GM12878 (cell line): ENCODE data around the gene KRT82. TPM values are rescaled to one million over a fixed set of nuclear protein-coding genes. Genes with fewer than 3 reads are reported as not detected.

Experiments used
- ATAC-seq: fragments of 200-7000 bp; cut with Tn5 transposase; 3 replicates; pipeline ENCODE4 v1.9.1; 2020; ENCODE audit warnings: mild to moderate bottlenecking, moderate library complexity
- BruUV-seq: library from RNA; stranded (reverse); fragments of 400-500 nt; replicated peaks from 2 replicates; lab custom pipeline; 2021; lab: Mats Ljungman, UMichigan
- CTCF ChIA-PET: fragments of 300-600 bp; sonication (Branson Sonifier 250); formaldehyde crosslinking; extraction: SDS; loops from one replicate; lab custom pipeline; 2021; ENCODE audit warnings: inconsistent platforms; lab: Yijun Ruan, JAX
- POLR2A ChIA-PET: fragments of 350-600 bp; formaldehyde crosslinking; extraction: SDS; loops from one replicate; lab custom pipeline; 2021; ENCODE audit warnings: inconsistent platforms; lab: Charles Lee
- RAD21 ChIA-PET: fragments of 300-600 bp; sonication (Branson Sonifier 250); formaldehyde crosslinking; loops from one replicate; lab custom pipeline; 2023; ENCODE audit warnings: antibody characterized with exemption; ENCODE audit not compliant: unreplicated experiment; lab: Charles Lee
- SMC1A ChIA-PET: fragments of 300-600 bp; sonication (Branson Sonifier 250); formaldehyde crosslinking; loops from one replicate; lab custom pipeline; 2023; ENCODE audit not compliant: unreplicated experiment, uncharacterized antibody; lab: Charles Lee
- DNase-seq: peaks from one replicate; pipeline ENCODE4 v3.0.0-alpha.2; 2011; ENCODE audit warnings: low read depth, low spot score
- FAIRE-seq: peaks from 3 replicates; lab custom pipeline; 2011; peaks lifted over from hg19 to GRCh38; lab: Jason Lieb, UNC
- H2AFZ ChIP-seq: 2 replicates; pipeline ENCODE4 v1.6.0; 2011; ENCODE audit warnings: low read depth, low read length, control low read depth; ENCODE audit not compliant: control insufficient read depth
- H3K27ac ChIP-seq: 2 replicates; pipeline ENCODE4 v1.5.1; 2011; ENCODE audit warnings: control low read depth; ENCODE audit not compliant: control insufficient read depth, insufficient read depth
- H3K27me3 ChIP-seq, 2 experiments: replicated peaks in 1 of 2; 2 replicates each; pipeline versions ENCODE4 v1.6.0 to v1.6.1; 2011; ENCODE audit warnings: low read length in 1 of 2; ENCODE audit not compliant: control insufficient read depth in 2 of 2, insufficient read depth in 2 of 2
- H3K36me3 ChIP-seq, 2 experiments: 2 replicates each; pipeline ENCODE4 v1.5.1; 2011; ENCODE audit warnings: low read length in 1 of 2; ENCODE audit not compliant: control insufficient read depth in 2 of 2, insufficient read depth in 2 of 2
- H3K4me1 ChIP-seq: 2 replicates; pipeline ENCODE4 v1.6.1; 2011; ENCODE audit warnings: mild to moderate bottlenecking, low read length, moderate library complexity, mixed read lengths; ENCODE audit not compliant: control insufficient read depth, insufficient read depth
- H3K4me2 ChIP-seq: 2 replicates; pipeline ENCODE4 v1.6.0; 2011; ENCODE audit warnings: control low read depth; ENCODE audit not compliant: control insufficient read depth, insufficient read depth
- H3K4me3 ChIP-seq: fragments of 200-600 bp; sonication (generic); 2 replicates; pipeline ENCODE4 v1.5.1; 2016
- H3K79me2 ChIP-seq: 2 replicates; pipeline ENCODE4 v1.6.0; 2011; ENCODE audit warnings: low read length; ENCODE audit not compliant: control insufficient read depth, insufficient read depth
- H3K9ac ChIP-seq: 2 replicates; pipeline ENCODE4 v1.8.0; 2011; ENCODE audit warnings: low read length, control low read depth, mixed read lengths; ENCODE audit not compliant: control insufficient read depth, insufficient read depth
- H3K9me3 ChIP-seq: replicated peaks from 3 replicates; pipeline ENCODE4 v1.5.1; 2011; ENCODE audit warnings: mild to moderate bottlenecking, low read length; ENCODE audit not compliant: control insufficient read depth, insufficient read depth
- H4K20me1 ChIP-seq: 2 replicates; pipeline ENCODE4 v1.6.0; 2011; ENCODE audit not compliant: control insufficient read depth, insufficient read depth
- BACH1 ChIP-seq: fragments of 450-650 bp; IDR thresholded peaks from 2 replicates; pipeline ENCODE4 v1.6.1; 2017; ENCODE audit warnings: mild to moderate bottlenecking, borderline replicate concordance
- CREB1 ChIP-seq: IDR thresholded peaks from 2 replicates; pipeline ENCODE4 v1.6.1; 2012; ENCODE audit warnings: low read depth, mild to moderate bottlenecking, inconsistent platforms
- JUNB ChIP-seq: IDR thresholded peaks from 2 replicates; pipeline ENCODE4 v1.6.1; 2016; ENCODE audit warnings: antibody characterized with exemption, mild to moderate bottlenecking
- JUND ChIP-seq: IDR thresholded peaks from 2 replicates; pipeline ENCODE4 v1.6.1; 2012; ENCODE audit warnings: low read depth, mild to moderate bottlenecking, low read length, improper control_type of control experiment, moderate library complexity
- MEF2A ChIP-seq: IDR thresholded peaks from 2 replicates; pipeline ENCODE4 v1.6.1; 2011; ENCODE audit warnings: low read depth, mild to moderate bottlenecking, low read length, moderate library complexity; ENCODE audit not compliant: insufficient read depth
- MXI1 ChIP-seq: fragments of 150-350 bp; IDR thresholded peaks from 2 replicates; pipeline ENCODE4 v1.6.1; 2011; ENCODE audit warnings: low read depth, mild to moderate bottlenecking, inconsistent platforms, low read length, improper control_type of control experiment
- PAX5 ChIP-seq: IDR thresholded peaks from 2 replicates; pipeline ENCODE4 v1.6.1; 2011; ENCODE audit warnings: low read depth, low read length, borderline replicate concordance
- RB1 ChIP-seq: fragments of 450-650 bp; formaldehyde crosslinking; IDR thresholded peaks from 2 replicates; pipeline ENCODE4 v1.6.1; 2017; ENCODE audit warnings: mild to moderate bottlenecking, borderline replicate concordance
- SREBF2 ChIP-seq: IDR thresholded peaks from 2 replicates; pipeline ENCODE4 v1.6.1; 2012; ENCODE audit warnings: mild to moderate bottlenecking, low read length
- TARDBP ChIP-seq: IDR thresholded peaks from 2 replicates; pipeline ENCODE4 v1.6.1; 2016; ENCODE audit warnings: borderline replicate concordance
- TCF7 ChIP-seq: IDR thresholded peaks from 2 replicates; pipeline ENCODE4 v1.6.1; 2014; ENCODE audit warnings: antibody characterized with exemption, borderline replicate concordance
- ZNF622 ChIP-seq: fragments of 450-650 bp; IDR thresholded peaks from 2 replicates; pipeline ENCODE4 v1.6.1; 2017; ENCODE audit warnings: mild to moderate bottlenecking, inconsistent platforms
- WGBS: methylation state at CpG from one replicate; pipeline ENCODE4 v1.1.6; 2016; ENCODE audit warnings: low lambda C conversion rate; ENCODE audit not compliant: insufficient replicate concordance, insufficient coverage; ENCODE audit errors: missing lambda C conversion rate; 5-methylcytosine and 5-hydroxymethylcytosine counted together
- in situ Hi-C: fragments of 300-500 bp; cut with MboI; formaldehyde crosslinking; loops from 9 replicates; pipeline ENCODE4 v1.14.3; 2018; ENCODE audit warnings: mixed read lengths
- intact Hi-C: fragments of 100-400 bp; cut with micrococcal nuclease; formaldehyde crosslinking; loops from one replicate; pipeline ENCODE4 v1.14.2; 2022; ENCODE audit not compliant: unreplicated experiment
- polyA plus RNA-seq, 11 experiments: library from polyadenylated mRNA; depleted of rRNA in 4 of 11; unstranded in 6 of 11; stranded (reverse) in 5 of 11; fragments of >200 nt; fragmentation: Nextera tagmentation in 4 of 11; fragmentation: Illumina TruSeq in 1 of 11; extraction: Ambion mirVana in 4 of 11; extraction: Trizol in 1 of 11; gene quantifications; 1 replicate in 1 of 11; 2 replicates in 10 of 11; pipeline versions ENCODE4 v1.2.1 to v1.2.3, GENCODE V29; 2011 to 2016; ENCODE audit warnings: inconsistent platforms in 2 of 11, missing spikeins in 2 of 11, low read depth in 1 of 11
- total RNA-seq, 4 experiments: library from RNA; depleted of rRNA in 3 of 4; stranded (reverse); fragments of >200 nt in 3 of 4; fragmentation: Illumina TruSeq in 1 of 4; extraction: Trizol in 1 of 4; gene quantifications; 2 replicates each; pipeline versions ENCODE4 v1.2.1 to v1.2.3, GENCODE V29; 2013 to 2021
- TF ChIP-seq, protein P1 (sequence below): IDR thresholded peaks from 2 replicates; pipeline ENCODE4 v1.6.1; 2012; ENCODE audit warnings: low read depth, low read length, improper control_type of control experiment
- TF ChIP-seq, protein P2 (sequence below): fragments of 450-650 bp; formaldehyde crosslinking; IDR thresholded peaks from 2 replicates; pipeline ENCODE4 v1.4.0; 2022; ENCODE audit warnings: mild to moderate bottlenecking, moderate library complexity
- TF ChIP-seq, protein P3 (sequence below): fragments of 450-650 bp; IDR thresholded peaks from 2 replicates; pipeline ENCODE4 v1.6.1; 2014; ENCODE audit warnings: mild to moderate bottlenecking
- TF ChIP-seq, protein P4 (sequence below): IDR thresholded peaks from 2 replicates; pipeline ENCODE4 v1.6.1; 2012; ENCODE audit warnings: low read depth, low read length, improper control_type of control experiment

KRT82 gene
- total and polyA plus RNA-seq, 10 of the 15 experiments (the other 5 are each of a cell fraction or from before 2014, with no cell fraction given): not detected

DNA sequence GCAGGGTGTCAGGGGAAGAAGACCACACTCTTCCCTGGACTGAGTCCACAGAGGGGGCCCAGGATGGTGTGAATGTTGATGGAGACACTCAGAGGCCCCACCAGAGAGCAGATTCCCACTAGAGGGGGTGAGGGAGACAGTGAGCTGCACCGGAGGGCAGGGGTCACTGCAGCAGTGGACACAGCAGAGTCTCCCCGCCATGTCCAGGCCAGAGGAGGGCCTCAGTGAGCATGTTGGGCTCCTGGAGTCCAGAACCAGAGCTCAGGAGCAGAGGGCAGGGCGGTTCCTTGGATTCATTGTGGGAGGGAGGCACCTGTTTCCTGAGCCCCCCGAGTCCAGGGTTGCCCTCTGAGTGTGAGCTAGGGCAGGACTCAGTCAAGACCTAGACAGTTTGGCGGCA lies 1.8 kb upstream of the KRT82 start (continued):
- TF ChIP-seq PAX5 (no peak), TARDBP (no peak), BACH1 (no peak)

DNA sequence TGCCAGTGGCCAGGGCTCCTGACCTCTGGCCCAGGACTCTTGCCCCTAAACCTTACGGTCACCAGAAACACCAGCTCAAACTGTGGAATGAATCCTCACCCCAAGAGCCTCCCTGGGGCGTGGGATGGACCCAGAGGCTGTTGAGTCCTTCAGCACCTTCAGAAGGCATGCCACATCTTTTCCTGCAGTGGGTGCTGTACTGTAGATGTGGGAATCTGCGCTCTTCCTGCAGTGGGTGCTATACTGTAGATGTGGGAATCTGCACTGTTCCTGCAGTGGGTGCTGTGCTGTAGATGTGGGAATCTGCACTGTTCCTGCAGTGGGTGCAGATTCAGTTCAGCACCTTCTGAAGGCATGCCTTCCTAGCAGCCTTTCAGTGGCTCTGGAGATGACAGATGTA lies 1.2 kb downstream of the KRT82 start:
- Histone ChIP-seq H3K27ac (no peak overlapping the region), H3K4me3 (no peak overlapping the region), H3K36me3 (no peaks in the 10 kb centered on the region), H3K4me1 (no peaks in the 10 kb centered on the region), H3K9ac (no peak overlapping the region), H4K20me1 (no peaks in the 10 kb centered on the region), H3K27me3 (no peaks in the 10 kb centered on the region; a peak in 2 of 4 replicates), H3K9me3 (no peaks in the 10 kb centered on the region), H2AFZ (no peak overlapping the region), H3K79me2 (no peaks in the 10 kb centered on the region), H3K4me2 (no peak overlapping the region)
- ATAC-seq (no peak), DNase-seq (no peak), FAIRE-seq (no peak)
- ChIA-PET RAD21 (no interaction called here), POLR2A (no interaction called here), CTCF (no interaction called here), SMC1A (no interaction called here)
- TF ChIP-seq SREBF2 (no peak), MEF2A (no peak), JUND (no peak), JUNB (no peak), RB1 (no peak), CREB1 (no peak), MXI1 (no peak), TCF7 (no peak), ZNF622 (no peak)
- TF ChIP-seq, protein P1, sequence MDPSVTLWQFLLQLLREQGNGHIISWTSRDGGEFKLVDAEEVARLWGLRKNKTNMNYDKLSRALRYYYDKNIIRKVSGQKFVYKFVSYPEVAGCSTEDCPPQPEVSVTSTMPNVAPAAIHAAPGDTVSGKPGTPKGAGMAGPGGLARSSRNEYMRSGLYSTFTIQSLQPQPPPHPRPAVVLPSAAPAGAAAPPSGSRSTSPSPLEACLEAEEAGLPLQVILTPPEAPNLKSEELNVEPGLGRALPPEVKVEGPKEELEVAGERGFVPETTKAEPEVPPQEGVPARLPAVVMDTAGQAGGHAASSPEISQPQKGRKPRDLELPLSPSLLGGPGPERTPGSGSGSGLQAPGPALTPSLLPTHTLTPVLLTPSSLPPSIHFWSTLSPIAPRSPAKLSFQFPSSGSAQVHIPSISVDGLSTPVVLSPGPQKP: no peak
- TF ChIP-seq, protein P2, sequence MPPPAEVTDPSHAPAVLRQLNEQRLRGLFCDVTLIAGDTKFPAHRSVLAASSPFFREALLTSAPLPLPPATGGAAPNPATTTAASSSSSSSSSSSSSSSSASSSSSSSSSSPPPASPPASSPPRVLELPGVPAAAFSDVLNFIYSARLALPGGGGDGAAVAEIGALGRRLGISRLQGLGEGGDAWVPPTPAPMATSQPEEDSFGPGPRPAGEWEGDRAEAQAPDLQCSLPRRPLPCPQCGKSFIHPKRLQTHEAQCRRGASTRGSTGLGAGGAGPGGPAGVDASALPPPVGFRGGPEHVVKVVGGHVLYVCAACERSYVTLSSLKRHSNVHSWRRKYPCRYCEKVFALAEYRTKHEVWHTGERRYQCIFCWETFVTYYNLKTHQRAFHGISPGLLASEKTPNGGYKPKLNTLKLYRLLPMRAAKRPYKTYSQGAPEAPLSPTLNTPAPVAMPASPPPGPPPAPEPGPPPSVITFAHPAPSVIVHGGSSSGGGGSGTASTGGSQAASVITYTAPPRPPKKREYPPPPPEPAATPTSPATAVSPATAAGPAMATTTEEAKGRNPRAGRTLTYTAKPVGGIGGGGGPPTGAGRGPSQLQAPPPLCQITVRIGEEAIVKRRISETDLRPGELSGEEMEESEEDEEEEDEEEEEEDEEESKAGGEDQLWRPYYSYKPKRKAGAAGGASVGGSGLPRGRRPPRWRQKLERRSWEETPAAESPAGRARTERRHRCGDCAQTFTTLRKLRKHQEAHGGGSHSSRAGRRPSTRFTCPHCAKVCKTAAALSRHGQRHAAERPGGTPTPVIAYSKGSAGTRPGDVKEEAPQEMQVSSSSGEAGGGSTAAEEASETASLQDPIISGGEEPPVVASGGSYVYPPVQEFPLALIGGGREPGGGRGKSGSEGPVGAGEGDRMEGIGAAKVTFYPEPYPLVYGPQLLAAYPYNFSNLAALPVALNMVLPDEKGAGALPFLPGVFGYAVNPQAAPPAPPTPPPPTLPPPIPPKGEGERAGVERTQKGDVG: no peak
- TF ChIP-seq, protein P3, sequence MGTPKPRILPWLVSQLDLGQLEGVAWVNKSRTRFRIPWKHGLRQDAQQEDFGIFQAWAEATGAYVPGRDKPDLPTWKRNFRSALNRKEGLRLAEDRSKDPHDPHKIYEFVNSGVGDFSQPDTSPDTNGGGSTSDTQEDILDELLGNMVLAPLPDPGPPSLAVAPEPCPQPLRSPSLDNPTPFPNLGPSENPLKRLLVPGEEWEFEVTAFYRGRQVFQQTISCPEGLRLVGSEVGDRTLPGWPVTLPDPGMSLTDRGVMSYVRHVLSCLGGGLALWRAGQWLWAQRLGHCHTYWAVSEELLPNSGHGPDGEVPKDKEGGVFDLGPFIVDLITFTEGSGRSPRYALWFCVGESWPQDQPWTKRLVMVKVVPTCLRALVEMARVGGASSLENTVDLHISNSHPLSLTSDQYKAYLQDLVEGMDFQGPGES: no peak
- TF ChIP-seq, protein P4, sequence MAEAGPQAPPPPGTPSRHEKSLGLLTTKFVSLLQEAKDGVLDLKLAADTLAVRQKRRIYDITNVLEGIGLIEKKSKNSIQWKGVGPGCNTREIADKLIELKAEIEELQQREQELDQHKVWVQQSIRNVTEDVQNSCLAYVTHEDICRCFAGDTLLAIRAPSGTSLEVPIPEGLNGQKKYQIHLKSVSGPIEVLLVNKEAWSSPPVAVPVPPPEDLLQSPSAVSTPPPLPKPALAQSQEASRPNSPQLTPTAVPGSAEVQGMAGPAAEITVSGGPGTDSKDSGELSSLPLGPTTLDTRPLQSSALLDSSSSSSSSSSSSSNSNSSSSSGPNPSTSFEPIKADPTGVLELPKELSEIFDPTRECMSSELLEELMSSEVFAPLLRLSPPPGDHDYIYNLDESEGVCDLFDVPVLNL: no peak
- 31% methylated on average over 3 of the region's 3 CpGs for WGBS
- in situ Hi-C loops (no loop called here), intact Hi-C loops (no loop called here)
- BruUV-seq: no TSS peak
